ENCODE measurements around the gene HMMR.
"Not testable (repeated sequence)": the region's sequence is repeated elsewhere in the genome, so short reads cannot be mapped to it uniquely, and the experiment has no call there.

Gene HMMR

DNA sequence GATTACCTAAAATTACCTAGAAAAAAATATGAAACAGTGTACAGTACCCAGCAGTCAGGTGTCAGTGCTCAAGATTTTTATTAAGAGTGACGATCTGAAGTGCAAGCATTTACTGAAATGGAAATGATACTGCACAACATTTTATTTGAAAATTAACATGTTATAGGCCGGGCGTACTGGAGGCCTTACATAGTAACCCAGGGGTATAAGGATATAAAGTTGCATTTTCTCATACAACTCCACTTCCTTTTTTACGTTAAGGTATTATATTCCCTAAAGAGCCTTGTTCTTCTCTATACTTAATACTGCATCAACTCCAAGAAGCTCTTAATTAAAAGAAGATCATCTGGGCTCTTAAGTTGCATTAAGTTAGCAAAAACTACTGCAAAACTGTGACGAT is 48.3 kb downstream of the HMMR start:
- DNase-seq (ENCODE audit: low spot score): no peak

DNA sequence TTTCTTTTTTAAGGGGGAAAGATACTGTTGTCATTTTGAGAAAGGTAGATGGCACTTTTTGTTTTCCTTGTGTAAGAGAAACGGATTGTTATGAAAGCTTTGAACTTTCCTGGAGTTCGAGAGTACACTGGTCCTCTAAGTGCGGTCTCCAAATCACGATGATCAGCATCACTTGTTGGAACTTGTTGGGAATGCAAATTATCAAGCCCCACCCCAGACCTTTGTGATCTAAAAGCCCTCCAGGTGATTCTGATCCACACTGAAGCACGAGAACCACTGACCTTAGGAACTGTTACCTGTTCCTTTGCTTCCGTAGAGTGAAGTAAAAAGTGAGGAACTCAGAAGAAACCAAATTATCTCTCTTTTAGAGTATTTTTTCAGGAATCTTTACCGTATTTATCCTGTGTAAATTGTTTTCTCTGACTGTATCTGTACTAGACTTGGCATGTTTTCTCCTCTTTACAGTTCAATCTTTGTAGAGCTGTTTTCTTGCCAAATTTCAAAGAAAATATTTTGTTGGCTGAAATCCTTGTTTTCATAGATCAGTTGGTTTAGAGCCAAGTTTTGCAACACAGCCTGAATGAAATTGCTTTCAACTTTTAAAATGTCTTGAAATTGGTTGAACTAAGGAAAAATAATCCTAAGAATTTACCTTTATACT is 49.0 kb downstream of the HMMR start:
- peak; percentile 43 for DNase-seq (ENCODE audit: low spot score)

DNA sequence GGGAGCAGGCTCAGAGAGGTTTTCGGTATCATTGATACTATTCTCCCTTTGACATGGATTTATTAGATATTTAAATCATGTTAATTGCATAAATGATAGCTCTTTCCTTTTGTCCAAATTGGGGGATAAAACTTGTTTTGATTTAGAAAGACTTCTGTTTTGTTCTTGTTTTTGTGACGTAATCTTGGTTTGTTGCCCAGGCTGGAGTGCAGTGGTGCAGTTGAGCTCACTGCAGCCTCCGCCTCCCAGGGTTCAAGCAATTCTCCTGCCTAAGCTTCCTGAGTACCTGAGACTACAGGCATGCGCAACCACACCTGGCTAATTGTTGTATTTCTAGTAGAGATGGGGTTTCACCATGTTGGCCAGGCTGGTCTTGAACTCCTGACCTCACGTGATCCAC is 52.1 kb downstream of the HMMR start:
- peak; percentile 25 for DNase-seq (ENCODE audit: low spot score)

DNA sequence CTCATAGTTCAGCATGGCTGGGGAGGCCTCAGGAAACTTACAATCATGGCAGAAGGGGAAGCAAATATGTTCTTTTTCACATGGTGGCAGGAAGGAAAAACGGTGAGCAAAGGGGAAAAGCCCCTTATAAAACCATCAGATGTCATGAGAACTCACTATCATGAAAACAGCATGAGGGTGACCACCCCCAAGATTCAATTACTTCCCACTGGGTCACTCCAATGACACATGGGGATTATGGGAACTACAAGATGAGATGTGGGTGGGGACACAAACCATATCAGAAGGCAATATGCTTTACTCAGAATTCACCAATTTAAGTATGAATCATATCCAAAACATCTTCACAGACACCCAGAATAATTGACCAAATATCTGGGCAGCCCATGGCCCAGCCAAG is 64.7 kb downstream of the HMMR start:
- DNase-seq (ENCODE audit: low spot score): no peak

DNA sequence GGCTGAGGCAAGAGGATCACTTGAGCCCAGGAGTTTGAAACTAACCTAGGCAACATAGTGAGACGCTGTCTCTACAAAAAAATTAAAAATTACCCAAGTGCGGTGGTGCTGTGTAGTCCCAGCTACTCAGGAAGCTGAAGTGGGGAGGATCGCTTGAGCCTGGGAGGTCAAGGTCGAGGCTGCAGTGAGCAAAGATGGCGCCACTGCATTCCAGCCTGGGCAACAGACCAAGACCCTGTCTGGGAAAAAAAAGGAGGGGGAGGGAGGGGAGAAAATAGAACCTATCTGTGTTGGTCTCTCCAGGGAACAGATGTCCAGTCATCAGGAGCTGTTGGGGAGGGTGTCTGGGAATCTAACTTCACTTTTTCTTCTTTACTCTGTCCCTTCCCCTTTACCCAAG is 69.3 kb downstream of the HMMR start:
- DNase-seq (ENCODE audit: low spot score): no peak

DNA sequence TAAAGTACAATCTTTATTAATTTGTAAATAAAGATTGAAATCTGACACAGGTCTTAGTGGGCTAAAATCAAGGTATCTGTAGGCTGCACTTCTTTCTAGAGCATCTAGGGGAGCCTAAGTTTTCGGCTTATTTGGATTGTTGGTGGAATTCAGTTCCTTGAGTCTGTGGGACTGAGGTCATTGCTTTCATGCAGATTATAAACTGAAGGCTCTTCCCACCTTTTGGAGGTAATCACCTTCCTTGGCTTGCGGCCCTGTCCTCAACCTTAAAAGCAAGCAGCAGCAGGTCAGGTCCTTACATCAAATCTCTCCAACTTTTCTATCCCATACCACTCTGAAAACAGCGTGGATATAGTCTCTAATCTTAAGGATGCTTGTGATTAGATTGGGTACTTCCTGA is 70.8 kb downstream of the HMMR start:
- no peak for DNase-seq (ENCODE audit: low spot score)

DNA sequence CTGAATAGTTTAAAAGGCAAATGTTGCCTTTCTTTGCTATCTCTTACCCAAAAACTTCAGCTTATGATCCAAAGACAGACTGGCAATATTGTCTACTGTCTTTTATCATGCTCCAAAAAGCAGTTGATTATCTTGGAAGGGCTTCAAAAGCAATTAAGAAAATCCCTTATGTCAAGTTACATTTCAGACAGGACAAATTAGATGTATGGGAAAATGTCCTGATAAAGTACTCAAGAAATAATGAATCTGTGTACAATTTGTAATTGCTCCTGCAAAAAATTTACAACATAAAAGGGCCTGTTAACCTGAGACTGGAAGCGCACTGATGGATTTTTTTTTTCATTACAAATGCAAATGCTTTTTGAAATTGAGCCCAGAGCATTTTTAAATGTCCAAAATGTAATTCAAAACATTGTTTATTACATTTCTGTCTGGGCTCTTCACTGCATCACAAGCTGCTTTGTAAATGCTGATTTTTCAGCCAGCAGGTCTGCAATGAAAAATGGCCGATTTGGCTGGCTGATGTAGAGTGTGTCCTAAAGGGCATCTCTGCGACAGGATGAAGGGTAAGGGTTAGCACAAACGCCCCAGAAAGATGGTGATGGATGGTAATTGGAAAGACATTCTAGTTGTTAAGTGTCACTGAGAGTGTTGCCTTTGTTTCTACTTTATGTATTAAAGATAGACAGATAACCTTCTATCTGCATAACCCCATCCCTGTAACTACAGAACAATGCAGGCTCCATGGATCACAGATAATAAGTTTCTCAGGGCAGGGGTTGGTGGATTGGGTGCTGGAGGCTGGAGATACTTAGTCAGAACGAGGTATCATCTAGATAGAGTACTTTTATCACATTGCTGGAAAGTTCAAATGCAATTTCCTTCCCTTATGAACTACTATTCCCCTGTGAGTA is 72.0 kb downstream of the HMMR start:
- no peak for DNase-seq (ENCODE audit: low spot score)

DNA sequence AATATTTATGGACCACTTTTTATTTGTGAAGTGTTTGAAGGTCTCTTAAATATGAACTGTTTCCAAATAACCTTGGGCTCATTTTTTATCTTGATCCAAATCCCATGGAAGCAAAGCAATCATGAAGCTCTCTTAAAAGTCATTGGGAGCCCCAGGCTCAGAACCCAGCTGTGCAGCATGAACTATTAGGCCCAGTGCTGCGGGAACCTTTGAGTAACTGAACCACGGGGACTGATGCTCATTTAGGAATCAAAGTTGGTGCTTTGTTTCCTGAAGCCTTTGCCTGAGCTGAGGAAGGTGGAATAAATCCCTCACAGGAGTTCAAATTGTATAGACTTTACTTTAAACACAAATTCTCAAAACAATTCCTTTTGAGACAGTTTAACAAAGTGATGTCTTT is 72.8 kb downstream of the HMMR start:
- no peak for DNase-seq (ENCODE audit: low spot score)

DNA sequence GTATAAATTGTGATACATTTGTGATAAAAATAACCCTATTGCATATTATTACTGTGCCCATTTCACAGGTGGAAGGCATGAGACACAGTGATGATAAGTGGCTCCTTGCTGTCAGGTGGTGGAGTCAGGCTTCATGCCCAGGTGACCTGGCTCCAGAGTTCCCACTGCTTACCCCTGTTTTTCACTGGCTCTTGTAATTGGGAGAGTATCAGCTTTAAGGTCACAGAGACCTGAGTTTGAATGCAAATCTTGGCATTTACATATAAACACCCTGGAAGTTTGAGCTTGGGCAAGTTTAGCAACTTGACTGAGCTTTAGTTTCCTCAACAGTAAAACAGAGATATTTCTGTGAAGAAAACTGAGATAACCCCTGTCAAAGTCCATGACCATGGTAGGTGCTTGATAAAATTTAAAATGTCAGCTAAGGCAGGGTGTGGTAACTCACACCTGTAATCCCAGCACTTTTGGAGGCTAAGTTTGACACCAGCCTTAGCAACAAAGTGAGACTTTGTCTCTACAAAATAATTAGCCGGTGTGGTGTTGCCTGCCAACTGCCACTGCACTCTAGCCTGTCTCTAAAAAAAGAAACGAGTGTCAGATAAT is 74.2 kb downstream of the HMMR start:
- DNase-seq (ENCODE audit: low spot score): no peak

DNA sequence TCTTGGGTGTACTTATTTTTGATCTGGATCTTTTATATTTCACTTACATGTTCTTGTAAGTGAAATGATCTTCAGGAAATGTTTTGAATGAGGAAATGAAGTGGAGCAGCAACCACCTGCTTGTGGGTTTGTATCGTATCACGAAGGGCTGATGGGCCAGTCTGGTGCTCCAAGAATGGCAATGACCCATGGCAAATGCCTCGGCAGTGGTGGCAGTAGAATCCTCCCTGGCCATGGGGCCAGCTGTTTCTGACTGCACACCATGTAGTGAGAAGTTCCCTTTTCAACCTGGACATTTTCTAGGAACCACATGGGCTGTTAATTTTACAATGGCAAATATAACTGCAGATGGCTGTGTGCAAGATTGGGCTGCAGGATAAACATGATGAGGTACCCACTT is 74.9 kb downstream of the HMMR start:
- no peak for DNase-seq (ENCODE audit: low spot score)

DNA sequence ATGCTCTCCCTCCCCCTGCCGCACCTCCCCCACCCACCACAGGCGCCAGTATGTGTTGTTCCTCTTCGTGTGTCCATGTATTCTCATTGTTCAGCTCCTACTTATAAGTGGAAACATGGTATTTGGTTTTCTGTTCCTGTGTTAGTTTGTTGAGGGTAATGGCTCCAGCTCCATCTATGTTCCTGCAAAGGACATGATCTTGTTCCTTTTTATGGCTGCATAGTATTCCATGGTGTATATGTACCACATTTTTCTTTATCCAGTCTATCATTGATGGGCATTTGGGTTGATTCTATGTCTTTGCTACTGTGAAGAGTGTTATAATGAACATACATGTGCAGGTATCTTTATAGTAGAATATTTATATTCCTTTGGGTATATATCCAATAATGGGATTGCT is 76.0 kb downstream of the HMMR start:
- DNase-seq (ENCODE audit: low spot score): not testable (repeated sequence)

DNA sequence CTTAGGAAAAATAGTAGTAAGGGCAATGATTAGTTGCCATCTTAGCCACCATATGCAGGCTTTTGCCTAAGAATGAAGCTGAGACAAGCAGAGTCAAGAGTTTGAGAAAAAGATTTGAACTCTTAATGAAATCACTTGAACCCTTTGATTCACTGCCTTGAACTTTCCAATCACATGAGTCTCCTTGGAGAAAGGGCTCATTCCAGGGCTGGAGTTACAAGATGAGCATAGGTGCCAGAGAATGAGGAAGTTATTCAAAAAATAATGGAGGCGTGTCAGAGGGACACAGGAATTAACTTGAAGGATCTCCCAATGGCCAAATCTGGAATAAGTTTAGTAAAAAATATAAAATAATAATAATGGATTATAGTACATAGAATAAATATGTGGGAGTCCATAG is 80.3 kb downstream of the HMMR start:
- DNase-seq (ENCODE audit: low spot score): no peak

All from pons (tissue), 1 donor.